Peyer's patch (tissue), 4 donors: ENCODE results near the gene TRMT2A.

Source experiments
- POLR2A ChIP-seq, 2 donors: fragments of 450-650 bp; IDR thresholded peaks; one replicate each; pipeline ENCODE4 v1.5.1; 2017; ENCODE audit warnings: antibody characterized with exemption in 2 of 2, mild to moderate bottlenecking in 2 of 2, moderate library complexity in 2 of 2
- TF ChIP-seq, protein P1 (sequence below), 6 experiments: fragments of 450-650 bp in 4 of 6; fragments of 200-600 bp in 2 of 6; sonication (generic) in 1 of 6; IDR thresholded peaks; one replicate each; pipeline ENCODE4 v1.5.1; 2017 to 2019; ENCODE audit warnings: antibody characterized with exemption in 6 of 6, mild to moderate bottlenecking in 3 of 6, moderate library complexity in 1 of 6

DNA sequence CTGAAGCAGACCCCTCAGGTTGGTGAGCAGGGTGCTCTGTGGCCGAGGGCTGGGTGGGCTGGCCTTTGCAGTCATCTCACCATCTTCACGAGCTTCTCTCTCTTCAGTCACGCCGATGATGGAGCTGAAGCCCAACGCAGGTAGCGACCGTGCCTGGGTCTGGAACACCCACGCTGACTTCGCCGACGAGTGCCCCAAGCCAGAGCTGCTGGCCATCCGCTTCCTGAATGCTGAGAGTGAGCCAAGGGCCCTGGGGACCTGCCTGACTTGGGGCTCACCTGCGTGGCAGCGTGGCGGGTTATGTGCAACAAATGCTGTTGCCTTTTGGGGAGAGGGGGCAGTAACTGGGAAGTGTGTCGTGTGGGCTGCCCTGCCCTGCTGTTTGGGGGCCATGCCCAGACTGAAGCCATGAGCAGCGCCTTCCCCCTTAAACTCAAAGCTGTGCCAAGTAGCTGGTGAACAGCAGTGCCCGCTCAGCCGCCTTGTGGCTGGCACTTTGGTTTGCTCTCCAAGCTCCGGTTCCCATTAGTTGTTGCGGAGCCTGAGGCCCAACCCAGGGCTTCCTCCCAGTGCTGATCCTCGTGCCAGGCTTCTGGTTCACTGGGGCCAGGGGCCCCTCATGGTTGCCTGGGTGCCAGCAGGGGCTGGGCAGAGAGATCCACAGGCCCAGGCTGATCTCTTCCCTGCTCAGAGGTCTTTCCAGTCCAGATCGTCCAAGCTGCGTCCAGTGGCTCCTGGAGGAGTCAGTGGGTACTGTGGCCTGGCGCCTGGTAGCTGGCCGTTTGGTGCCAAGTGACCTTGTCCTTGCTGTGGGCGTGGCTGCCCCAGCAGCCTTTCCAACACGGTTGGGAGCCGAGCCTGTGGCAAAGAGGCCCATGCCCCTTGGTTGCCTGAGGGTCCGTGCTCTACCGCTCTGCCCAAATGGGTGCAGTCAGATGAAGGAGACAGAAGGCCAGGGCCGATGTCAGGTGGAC, 8.5 kb upstream of the TRMT2A start:
- no peak for TF ChIP-seq POLR2A (IDR thresholded peaks at IDR 0.05)
- TF ChIP-seq, protein P1, sequence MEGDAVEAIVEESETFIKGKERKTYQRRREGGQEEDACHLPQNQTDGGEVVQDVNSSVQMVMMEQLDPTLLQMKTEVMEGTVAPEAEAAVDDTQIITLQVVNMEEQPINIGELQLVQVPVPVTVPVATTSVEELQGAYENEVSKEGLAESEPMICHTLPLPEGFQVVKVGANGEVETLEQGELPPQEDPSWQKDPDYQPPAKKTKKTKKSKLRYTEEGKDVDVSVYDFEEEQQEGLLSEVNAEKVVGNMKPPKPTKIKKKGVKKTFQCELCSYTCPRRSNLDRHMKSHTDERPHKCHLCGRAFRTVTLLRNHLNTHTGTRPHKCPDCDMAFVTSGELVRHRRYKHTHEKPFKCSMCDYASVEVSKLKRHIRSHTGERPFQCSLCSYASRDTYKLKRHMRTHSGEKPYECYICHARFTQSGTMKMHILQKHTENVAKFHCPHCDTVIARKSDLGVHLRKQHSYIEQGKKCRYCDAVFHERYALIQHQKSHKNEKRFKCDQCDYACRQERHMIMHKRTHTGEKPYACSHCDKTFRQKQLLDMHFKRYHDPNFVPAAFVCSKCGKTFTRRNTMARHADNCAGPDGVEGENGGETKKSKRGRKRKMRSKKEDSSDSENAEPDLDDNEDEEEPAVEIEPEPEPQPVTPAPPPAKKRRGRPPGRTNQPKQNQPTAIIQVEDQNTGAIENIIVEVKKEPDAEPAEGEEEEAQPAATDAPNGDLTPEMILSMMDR (IDR thresholded peaks at IDR 0.05), result no peak
